HCT116 (cell line): Measurements from ENCODE around the gene TGFBI. TPM values are rescaled to one million over a fixed set of nuclear protein-coding genes. Genes with fewer than 3 reads are reported as not detected.

Experiments
- ATAC-seq: fragments of 200-7000 bp; cut with Tn5 transposase; 2 replicates; pipeline ENCODE4 v1.9.1; 2020; ENCODE audit warnings: mild to moderate bottlenecking, moderate library complexity
- BruUV-seq: library from RNA; stranded (reverse); fragments of 400-500 nt; replicated peaks from 2 replicates; lab custom pipeline; 2021; lab: Mats Ljungman, UMichigan
- CTCF ChIA-PET: fragments of 300-600 bp; sonication (Branson Sonifier 250); formaldehyde crosslinking; loops from one replicate; lab custom pipeline; 2021; ENCODE audit warnings: antibody characterized with exemption; lab: Charles Lee
- POLR2A ChIA-PET: fragments of 300-600, 350-600 bp; sonication (Branson Sonifier 250); formaldehyde crosslinking; loops from one replicate; lab custom pipeline; 2021; ENCODE audit warnings: antibody characterized with exemption; lab: Charles Lee
- RAD21 ChIA-PET, 2 experiments: fragments of 300-600 bp; sonication (Branson Sonifier 250); formaldehyde crosslinking; loops; one replicate each; lab custom pipeline; 2023; ENCODE audit warnings: low total read pairs in 2 of 2; ENCODE audit not compliant: uncharacterized antibody in 2 of 2, unreplicated experiment in 2 of 2, low non-redundant PET in 1 of 2; lab: Charles Lee
- DNase-seq: peaks from one replicate; pipeline ENCODE4 v3.0.0-alpha.2; 2010; ENCODE audit warnings: low read depth, low spot score
- H2AFZ ChIP-seq: fragments of 200-600 bp; shearing (Covaris generic), sonication (generic); 2 replicates; pipeline ENCODE4 v1.6.1; 2017; ENCODE audit warnings: low read depth, mixed run types, mixed read lengths, antibody characterized with exemption, low read length; ENCODE audit not compliant: poor library complexity, severe bottlenecking
- H3K27ac ChIP-seq: 2 replicates; pipeline ENCODE4 v1.5.1; 2012; ENCODE audit warnings: low read depth, low read length
- H3K27me3 ChIP-seq: fragments of 200-600 bp; sonication (generic); 2 replicates; pipeline ENCODE4 v1.6.1; 2016; ENCODE audit warnings: mixed run types, low read length, mixed read lengths; ENCODE audit not compliant: insufficient read depth
- H3K36me3 ChIP-seq, 2 experiments: fragments of 200-500 bp in 1 of 2; fragments of 200-600 bp in 1 of 2; sonication (Bioruptor generic) in 1 of 2; sonication (generic) in 1 of 2; 2 replicates each; pipeline versions ENCODE4 v1.5.1 to v1.6.1; 2014 to 2016; ENCODE audit warnings: low read length in 2 of 2, inconsistent platforms in 1 of 2, mixed read lengths in 1 of 2, mixed run types in 1 of 2; ENCODE audit not compliant: insufficient read depth in 2 of 2, control insufficient read depth in 1 of 2
- H3K4me1 ChIP-seq, 2 experiments: fragments of 200-600 bp in 1 of 2; sonication (generic) in 1 of 2; 2 replicates each; pipeline versions ENCODE4 v1.5.1 to v1.6.1; 2012 to 2017; ENCODE audit warnings: low read length in 2 of 2, inconsistent platforms in 1 of 2, mild to moderate bottlenecking in 1 of 2, mixed read lengths in 1 of 2, mixed run types in 1 of 2, moderate library complexity in 1 of 2; ENCODE audit not compliant: insufficient read depth in 2 of 2, control insufficient read depth in 1 of 2
- H3K4me2 ChIP-seq: fragments of 200-600 bp; sonication (generic); 2 replicates; pipeline ENCODE4 v1.6.1; 2017; ENCODE audit warnings: mixed run types, low read length, mixed read lengths
- H3K4me3 ChIP-seq, 2 experiments: fragments of 200-600 bp in 1 of 2; sonication (generic) in 1 of 2; replicated peaks in 1 of 2; 2 replicates each; pipeline ENCODE4 v1.5.1; 2011 to 2016; ENCODE audit warnings: low read length in 2 of 2, control low read depth in 1 of 2, low read depth in 1 of 2, mild to moderate bottlenecking in 1 of 2, mixed read lengths in 1 of 2, mixed run types in 1 of 2
- H3K79me2 ChIP-seq: fragments of 200-600 bp; sonication (generic); 2 replicates; pipeline ENCODE4 v1.6.1; 2017; ENCODE audit warnings: mild to moderate bottlenecking, mixed run types, low read length, moderate library complexity, mixed read lengths; ENCODE audit not compliant: insufficient read depth
- H3K9ac ChIP-seq: fragments of 200-600 bp; sonication (generic); 2 replicates; pipeline ENCODE4 v1.6.1; 2016; ENCODE audit warnings: low read length, mixed read lengths
- H3K9me2 ChIP-seq: fragments of 200-600 bp; sonication (generic), shearing (Covaris generic); 2 replicates; pipeline ENCODE4 v1.6.1; 2017; ENCODE audit warnings: mixed run types, mild to moderate bottlenecking, moderate library complexity; ENCODE audit not compliant: insufficient read depth
- H3K9me3 ChIP-seq, 2 experiments: fragments of 200-500 bp in 1 of 2; fragments of 200-600 bp in 1 of 2; sonication (Bioruptor generic) in 1 of 2; sonication (generic) in 1 of 2; 2 replicates each; pipeline ENCODE4 v1.6.1; 2014 to 2017; ENCODE audit warnings: low read length in 2 of 2, mixed read lengths in 2 of 2, inconsistent platforms in 1 of 2, low read depth in 1 of 2, mild to moderate bottlenecking in 1 of 2, mixed run types in 1 of 2, moderate library complexity in 1 of 2; ENCODE audit not compliant: control insufficient read depth in 1 of 2, insufficient read depth in 1 of 2
- H4K20me1 ChIP-seq: fragments of 200-600 bp; sonication (generic), shearing (Covaris generic); 2 replicates; pipeline ENCODE4 v1.6.1; 2017; ENCODE audit warnings: mixed run types, mild to moderate bottlenecking, moderate library complexity; ENCODE audit not compliant: insufficient read depth
- ELF1 ChIP-seq: IDR thresholded peaks from 2 replicates; pipeline ENCODE4 v1.6.1; 2012; ENCODE audit warnings: low read depth, borderline replicate concordance
- EZH2 ChIP-seq: fragments of 200-600 bp; sonication (generic); IDR thresholded peaks from 2 replicates; pipeline ENCODE4 v1.6.1; 2017; ENCODE audit warnings: antibody characterized with exemption, mixed run types
- EZH2phosphoT487 ChIP-seq: fragments of 200-600 bp; IDR thresholded peaks from 2 replicates; pipeline ENCODE4 v1.6.1; 2018; ENCODE audit warnings: antibody characterized with exemption, borderline replicate concordance
- FOSL1 ChIP-seq: IDR thresholded peaks from 2 replicates; pipeline ENCODE4 v1.6.1; 2012; ENCODE audit warnings: low read depth
- POLR2A ChIP-seq: IDR thresholded peaks from 2 replicates; pipeline ENCODE4 v1.7.0; 2011; ENCODE audit warnings: borderline replicate concordance; ENCODE audit not compliant: insufficient read depth, insufficient read length; ENCODE audit errors: extremely low read depth
- RAD21 ChIP-seq: IDR thresholded peaks from 2 replicates; pipeline ENCODE4 v1.6.1; 2012; ENCODE audit warnings: low read depth, mild to moderate bottlenecking
- SRF ChIP-seq: IDR thresholded peaks from 2 replicates; pipeline ENCODE4 v1.6.1; 2012; ENCODE audit warnings: low read depth
- TCF7L2 ChIP-seq: IDR thresholded peaks from 2 replicates; pipeline ENCODE4 v1.7.0; 2011; ENCODE audit warnings: borderline replicate concordance, inconsistent platforms; ENCODE audit not compliant: insufficient read depth, insufficient read length; ENCODE audit errors: extremely low read depth
- ZFX ChIP-seq: fragments of 450-650 bp; IDR thresholded peaks from 2 replicates; pipeline ENCODE4 v1.6.1; 2017
- intact Hi-C: fragments of 100-400 bp; cut with micrococcal nuclease; formaldehyde crosslinking; loops from 2 replicates; pipeline ENCODE4 v1.10.0; 2022
- total RNA-seq: library from RNA; stranded (reverse); gene quantifications from one replicate; pipeline ENCODE4 v1.2.1, GENCODE V29; 2021; ENCODE audit not compliant: unreplicated experiment
- TF ChIP-seq, protein P1 (sequence below): IDR thresholded peaks from 2 replicates; pipeline ENCODE4 v1.6.1; 2012
- TF ChIP-seq, protein P2 (sequence below): IDR thresholded peaks from 2 replicates; pipeline ENCODE4 v1.6.1; 2011; ENCODE audit warnings: mild to moderate bottlenecking, low read length, moderate library complexity; ENCODE audit not compliant: insufficient replicate concordance; ENCODE audit errors: extremely low read depth

The TGFBI gene
- total RNA-seq, 1 experiment from 2014 or later = 0.64 TPM

DNA sequence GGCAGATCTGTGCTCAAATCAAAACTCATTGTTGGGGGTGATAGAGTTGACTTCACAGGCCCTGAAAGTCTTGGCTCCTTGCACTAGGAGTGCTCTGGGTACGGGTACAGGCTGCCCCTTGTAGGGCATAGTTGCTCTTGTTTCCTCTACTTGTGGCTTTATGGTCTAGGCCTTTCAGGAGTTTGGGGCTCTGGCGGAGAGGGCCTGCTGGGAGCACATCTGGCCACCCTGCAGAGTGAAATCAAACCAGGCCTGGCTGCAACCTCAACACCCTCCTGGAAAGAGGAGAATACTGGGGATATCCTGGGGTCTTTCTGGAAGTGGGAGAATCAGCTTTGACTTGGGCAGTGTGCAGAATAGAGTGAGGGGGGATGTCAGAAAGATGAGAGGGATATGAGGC lies 1.5 kb downstream of the TGFBI start:
- Histone ChIP-seq H3K9me3 (no peaks in the 10 kb centered on the region), H3K4me2 (no peak overlapping the region)
- no peak for TF ChIP-seq RAD21
- no peak for TF ChIP-seq POLR2A
- no peak for TF ChIP-seq EZH2
- TF ChIP-seq EZH2phosphoT487 = no peak
- no peak for TF ChIP-seq TCF7L2
- no peak for TF ChIP-seq ZFX
- TF ChIP-seq, protein P1, sequence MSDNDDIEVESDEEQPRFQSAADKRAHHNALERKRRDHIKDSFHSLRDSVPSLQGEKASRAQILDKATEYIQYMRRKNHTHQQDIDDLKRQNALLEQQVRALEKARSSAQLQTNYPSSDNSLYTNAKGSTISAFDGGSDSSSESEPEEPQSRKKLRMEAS = no peak
- TF ChIP-seq, protein P2, sequence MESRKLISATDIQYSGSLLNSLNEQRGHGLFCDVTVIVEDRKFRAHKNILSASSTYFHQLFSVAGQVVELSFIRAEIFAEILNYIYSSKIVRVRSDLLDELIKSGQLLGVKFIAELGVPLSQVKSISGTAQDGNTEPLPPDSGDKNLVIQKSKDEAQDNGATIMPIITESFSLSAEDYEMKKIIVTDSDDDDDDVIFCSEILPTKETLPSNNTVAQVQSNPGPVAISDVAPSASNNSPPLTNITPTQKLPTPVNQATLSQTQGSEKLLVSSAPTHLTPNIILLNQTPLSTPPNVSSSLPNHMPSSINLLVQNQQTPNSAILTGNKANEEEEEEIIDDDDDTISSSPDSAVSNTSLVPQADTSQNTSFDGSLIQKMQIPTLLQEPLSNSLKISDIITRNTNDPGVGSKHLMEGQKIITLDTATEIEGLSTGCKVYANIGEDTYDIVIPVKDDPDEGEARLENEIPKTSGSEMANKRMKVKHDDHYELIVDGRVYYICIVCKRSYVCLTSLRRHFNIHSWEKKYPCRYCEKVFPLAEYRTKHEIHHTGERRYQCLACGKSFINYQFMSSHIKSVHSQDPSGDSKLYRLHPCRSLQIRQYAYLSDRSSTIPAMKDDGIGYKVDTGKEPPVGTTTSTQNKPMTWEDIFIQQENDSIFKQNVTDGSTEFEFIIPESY = no peak
- no peak for TF ChIP-seq ELF1
- no peak for TF ChIP-seq SRF
- no peak for TF ChIP-seq FOSL1

More for the DNA sequence above, 1.5 kb downstream of the TGFBI start:
- 0 out of 4 replicates have a peak, but pooled peaks cover 0 to 2% of the 10 kb centered on the region in 2 experiments for H3K4me1 ChIP-seq
- H3K36me3 ChIP-seq = no peaks in the 10 kb centered on the region
- H3K79me2 ChIP-seq = no peaks in the 10 kb centered on the region
- ATAC-seq (no peak), DNase-seq (no peak)
- BruUV-seq = no TSS peak
- intact Hi-C loops = no loop called here
- RAD21 ChIA-PET = no interaction called here
- H3K9me2 ChIP-seq = no peaks in the 10 kb centered on the region
- CTCF ChIA-PET = no interaction called here
- no peaks in the 10 kb centered on the region for H4K20me1 ChIP-seq
- no peak overlapping the region for H3K9ac ChIP-seq
- H2AFZ ChIP-seq = no peak overlapping the region
- peaks cover 58% of the 10 kb centered on the region for H3K27me3 ChIP-seq
- no peak overlapping the region for H3K27ac ChIP-seq
- POLR2A ChIA-PET = no interaction called here
- H3K4me3 ChIP-seq = no peak overlapping the region
